Panc1 (cell line): ENCODE results near the gene INPP4A. TPM values are rescaled to one million over a fixed set of nuclear protein-coding genes. Genes with fewer than 3 reads are reported as not detected.

Experiments used
- ATAC-seq: fragments of 200-7000 bp; cut with Tn5 transposase; 2 replicates; pipeline ENCODE4 v1.9.1; 2020; ENCODE audit warnings: mild to moderate bottlenecking, moderate library complexity
- BruUV-seq: library from RNA; stranded (reverse); fragments of 400-500 nt; replicated peaks from 2 replicates; lab custom pipeline; 2021; lab: Mats Ljungman, UMichigan
- CTCF ChIA-PET: fragments of 300-600 bp; sonication (Branson Sonifier 250); formaldehyde crosslinking; loops from one replicate; lab custom pipeline; 2022; ENCODE audit warnings: antibody characterized with exemption; lab: Charles Lee
- POLR2A ChIA-PET: fragments of 300-600 bp; sonication (Branson Sonifier 250); formaldehyde crosslinking; loops from one replicate; lab custom pipeline; 2022; ENCODE audit warnings: antibody characterized with exemption; lab: Charles Lee
- DNase-seq: peaks from one replicate; pipeline ENCODE4 v3.0.0-alpha.2; 2010; ENCODE audit warnings: low read depth, low spot score
- H3K27ac ChIP-seq: 2 replicates; pipeline ENCODE4 v1.5.1; 2011; ENCODE audit warnings: mild to moderate bottlenecking, low read length, inconsistent platforms
- H3K27me3 ChIP-seq: fragments of 200-500 bp; sonication (Bioruptor generic); 2 replicates; pipeline ENCODE4 v1.6.0; 2014; ENCODE audit warnings: low read length, inconsistent platforms; ENCODE audit not compliant: control insufficient read depth, insufficient read depth
- H3K36me3 ChIP-seq: fragments of 200-500 bp; sonication (Bioruptor generic); 2 replicates; pipeline ENCODE4 v1.5.1; 2014; ENCODE audit warnings: inconsistent platforms, mild to moderate bottlenecking, low read length, moderate library complexity; ENCODE audit not compliant: control insufficient read depth, insufficient read depth
- H3K4me1 ChIP-seq: 2 replicates; pipeline ENCODE4 v1.5.1; 2011; ENCODE audit warnings: inconsistent platforms, mild to moderate bottlenecking, low read length, moderate library complexity; ENCODE audit not compliant: control insufficient read depth, insufficient read depth
- H3K4me3 ChIP-seq, 2 experiments: 2 replicates each; pipeline ENCODE4 v1.5.1; 2011 to 2012; ENCODE audit warnings: low read depth in 2 of 2, low read length in 2 of 2, mild to moderate bottlenecking in 2 of 2, inconsistent platforms in 1 of 2, moderate library complexity in 1 of 2
- H3K9me3 ChIP-seq: fragments of 200-500 bp; sonication (Bioruptor generic); 2 replicates; pipeline ENCODE4 v1.5.1; 2014; ENCODE audit warnings: low read depth, mild to moderate bottlenecking, inconsistent platforms, low read length, moderate library complexity; ENCODE audit not compliant: control insufficient read depth, insufficient read depth
- CTCF ChIP-seq: fragments of 450-650 bp; IDR thresholded peaks from 2 replicates; pipeline ENCODE4 v1.5.1; 2017; ENCODE audit warnings: mild to moderate bottlenecking
- POLR2AphosphoS5 ChIP-seq: IDR thresholded peaks from 2 replicates; pipeline ENCODE4 v1.6.1; 2012; ENCODE audit warnings: mild to moderate bottlenecking, low read depth, low read length, moderate library complexity
- SIN3A ChIP-seq: IDR thresholded peaks from 2 replicates; pipeline ENCODE4 v1.6.1; 2012; ENCODE audit warnings: low read depth, mild to moderate bottlenecking, low read length, moderate library complexity, borderline replicate concordance; ENCODE audit not compliant: insufficient read depth
- TCF7L2 ChIP-seq: IDR thresholded peaks from 2 replicates; pipeline ENCODE4 v1.6.1; 2011; ENCODE audit warnings: mild to moderate bottlenecking, low read depth, low read length, inconsistent platforms
- in situ Hi-C: cut with HindIII; loops from 2 replicates; pipeline ENCODE4 v1.10.0; 2016; ENCODE audit warnings: low sequenced_read_pairs, low pct_unique_long_range_greater_than_20kb
- intact Hi-C: fragments of 100-400 bp; cut with micrococcal nuclease; formaldehyde crosslinking; loops from one replicate; pipeline ENCODE4 v1.10.0; 2022; ENCODE audit not compliant: unreplicated experiment
- total RNA-seq: library from RNA; stranded (reverse); gene quantifications from one replicate; pipeline ENCODE4 v1.2.1, GENCODE V29; 2021; ENCODE audit not compliant: unreplicated experiment
- TF ChIP-seq, protein P1 (sequence below), 2 experiments: IDR thresholded peaks; 2 replicates each; pipeline ENCODE4 v1.6.1; 2011 to 2012; ENCODE audit warnings: low read depth in 2 of 2, control low read depth in 1 of 2, low read length in 1 of 2, mild to moderate bottlenecking in 1 of 2, moderate library complexity in 1 of 2; ENCODE audit not compliant: insufficient read depth in 1 of 2

Gene INPP4A
- total RNA-seq, 1 experiment from 2014 or later: 22.9 TPM

DNA sequence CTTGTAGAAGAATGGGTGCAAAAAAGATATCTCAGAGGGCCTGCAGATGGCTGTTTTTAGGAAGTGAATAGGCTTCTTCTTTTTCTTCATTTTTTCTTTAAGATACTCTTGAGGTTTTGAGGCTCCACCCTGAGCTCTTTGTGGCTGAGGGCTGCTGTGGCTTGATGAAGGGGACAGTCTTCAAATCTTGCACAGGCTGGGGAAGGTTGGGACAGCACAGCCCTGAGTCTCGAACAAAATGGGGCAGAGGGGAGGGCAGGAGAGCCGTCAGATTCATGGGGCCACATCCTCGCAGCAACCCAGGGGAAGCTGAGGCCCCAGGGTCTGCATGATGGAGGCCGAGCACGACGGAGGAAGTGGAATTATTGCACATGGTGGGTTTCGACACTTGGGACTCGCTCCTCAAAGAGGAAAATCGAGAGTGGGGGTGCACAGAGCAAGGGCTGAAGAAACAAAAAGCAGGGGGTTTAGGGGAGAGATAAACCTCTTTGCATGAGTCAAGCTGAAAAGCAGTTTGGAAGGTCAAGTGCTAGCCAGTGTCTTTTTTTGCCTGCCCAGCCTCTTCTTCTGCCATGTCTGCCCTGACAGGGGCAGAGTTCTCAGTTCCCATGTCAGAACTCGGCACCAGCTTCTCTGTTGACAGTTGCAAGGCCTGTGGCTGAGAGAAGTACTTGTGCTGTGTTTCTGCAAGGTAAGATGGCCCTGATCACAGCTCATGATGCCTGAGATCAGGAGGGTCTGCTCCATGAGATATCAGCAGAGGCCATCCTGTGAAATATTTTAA, 19.5 kb downstream of the INPP4A start:
- POLR2A ChIA-PET: no interaction called here
- BruUV-seq: no TSS peak
- intact Hi-C loops (no loop called here), in situ Hi-C loops (no loop called here)
- TF ChIP-seq SIN3A: no peak
- TF ChIP-seq TCF7L2: no peak
- no peak for TF ChIP-seq CTCF
- TF ChIP-seq, protein P1, sequence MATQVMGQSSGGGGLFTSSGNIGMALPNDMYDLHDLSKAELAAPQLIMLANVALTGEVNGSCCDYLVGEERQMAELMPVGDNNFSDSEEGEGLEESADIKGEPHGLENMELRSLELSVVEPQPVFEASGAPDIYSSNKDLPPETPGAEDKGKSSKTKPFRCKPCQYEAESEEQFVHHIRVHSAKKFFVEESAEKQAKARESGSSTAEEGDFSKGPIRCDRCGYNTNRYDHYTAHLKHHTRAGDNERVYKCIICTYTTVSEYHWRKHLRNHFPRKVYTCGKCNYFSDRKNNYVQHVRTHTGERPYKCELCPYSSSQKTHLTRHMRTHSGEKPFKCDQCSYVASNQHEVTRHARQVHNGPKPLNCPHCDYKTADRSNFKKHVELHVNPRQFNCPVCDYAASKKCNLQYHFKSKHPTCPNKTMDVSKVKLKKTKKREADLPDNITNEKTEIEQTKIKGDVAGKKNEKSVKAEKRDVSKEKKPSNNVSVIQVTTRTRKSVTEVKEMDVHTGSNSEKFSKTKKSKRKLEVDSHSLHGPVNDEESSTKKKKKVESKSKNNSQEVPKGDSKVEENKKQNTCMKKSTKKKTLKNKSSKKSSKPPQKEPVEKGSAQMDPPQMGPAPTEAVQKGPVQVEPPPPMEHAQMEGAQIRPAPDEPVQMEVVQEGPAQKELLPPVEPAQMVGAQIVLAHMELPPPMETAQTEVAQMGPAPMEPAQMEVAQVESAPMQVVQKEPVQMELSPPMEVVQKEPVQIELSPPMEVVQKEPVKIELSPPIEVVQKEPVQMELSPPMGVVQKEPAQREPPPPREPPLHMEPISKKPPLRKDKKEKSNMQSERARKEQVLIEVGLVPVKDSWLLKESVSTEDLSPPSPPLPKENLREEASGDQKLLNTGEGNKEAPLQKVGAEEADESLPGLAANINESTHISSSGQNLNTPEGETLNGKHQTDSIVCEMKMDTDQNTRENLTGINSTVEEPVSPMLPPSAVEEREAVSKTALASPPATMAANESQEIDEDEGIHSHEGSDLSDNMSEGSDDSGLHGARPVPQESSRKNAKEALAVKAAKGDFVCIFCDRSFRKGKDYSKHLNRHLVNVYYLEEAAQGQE (IDR thresholded peaks at IDR 0.05; ENCODE audit: insufficient read depth in 1 of 2, low read depth in 2 of 2, low read length in 1 of 2): no peak
- TF ChIP-seq POLR2AphosphoS5: no peak
- H3K27me3 ChIP-seq: no peaks in the 10 kb centered on the region
- DNase-seq (no peak), ATAC-seq (no peak)
- H3K4me3 ChIP-seq: no peak overlapping the region
- no peak overlapping the region for H3K27ac ChIP-seq
- H3K36me3 ChIP-seq: no peaks in the 10 kb centered on the region
- H3K9me3 ChIP-seq: no peaks in the 10 kb centered on the region
- CTCF ChIA-PET: no interaction called here
- no peaks in the 10 kb centered on the region for H3K4me1 ChIP-seq

GRCh38 chr2:98464772-98465310, 20.2 kb downstream of the INPP4A start:
- H3K4me1 ChIP-seq: no peaks in the 10 kb centered on the region
- no peaks in the 10 kb centered on the region for H3K9me3 ChIP-seq
- no peak for ATAC-seq
- H3K27ac ChIP-seq: no peak overlapping the region
- H3K4me3 ChIP-seq: no peak overlapping the region
- DNase-seq: no peak
- intact Hi-C loops (no loop called here), in situ Hi-C loops (no loop called here)
- ChIA-PET POLR2A (no interaction called here), CTCF (no interaction called here)
- no peaks in the 10 kb centered on the region for H3K27me3 ChIP-seq
- no TSS peak for BruUV-seq
- no peak for TF ChIP-seq CTCF
- TF ChIP-seq, protein P1 (IDR thresholded peaks at IDR 0.05; ENCODE audit: insufficient read depth in 1 of 2, low read depth in 2 of 2, low read length in 1 of 2): no peak
- TF ChIP-seq TCF7L2: no peak
- TF ChIP-seq SIN3A: no peak
- TF ChIP-seq POLR2AphosphoS5: no peak
- H3K36me3 ChIP-seq: no peaks in the 10 kb centered on the region
